ENCODE data around the gene RBM38.

- TF ChIP-seq CTCF (IDR thresholded peaks at IDR 0.05) (no peak), POLR2A (IDR thresholded peaks at IDR 0.05) (no peak), POLR2AphosphoS5 (IDR thresholded peaks at IDR 0.05; ENCODE audit: insufficient read depth in 1 of 2, low read depth in 1 of 2) (no peak)
Observed at GRCh38 chr20:57413986-57414385, 22.8 kb downstream of the RBM38 start.

All from vagina (tissue), 2 donors.